HG02981 (cell line): ENCODE results near the gene OTULINL.
A peak's percentile ranks its signal among the peaks of the same experiment; 100 is the strongest.
"Not testable (repeated sequence)": the region's sequence is repeated elsewhere in the genome, so short reads cannot be mapped to it uniquely, and the experiment has no call there.

Experiments
- ATAC-seq: cut with Tn5 transposase; IDR thresholded peaks from one replicate; pipeline ENCODE4 v1.9.1; 2021; ENCODE audit warnings: mild to moderate bottlenecking, moderate library complexity; ENCODE audit not compliant: unreplicated experiment

Gene OTULINL

GRCh38 chr5:14581106-14581890, at the start of gene OTULINL:
Gene OTULINL (plus strand): TSS chr5:14581792. CDS start chr5:14581895, 103 bp downstream.
- peak; percentile 97 for ATAC-seq

GRCh38 chr5:14532180-14532579, 49.4 kb upstream of the OTULINL start:
- no peak for ATAC-seq

- no peak for ATAC-seq
Observed at GRCh38 chr5:14534773-14535172, 46.8 kb upstream of the OTULINL start.

DNA sequence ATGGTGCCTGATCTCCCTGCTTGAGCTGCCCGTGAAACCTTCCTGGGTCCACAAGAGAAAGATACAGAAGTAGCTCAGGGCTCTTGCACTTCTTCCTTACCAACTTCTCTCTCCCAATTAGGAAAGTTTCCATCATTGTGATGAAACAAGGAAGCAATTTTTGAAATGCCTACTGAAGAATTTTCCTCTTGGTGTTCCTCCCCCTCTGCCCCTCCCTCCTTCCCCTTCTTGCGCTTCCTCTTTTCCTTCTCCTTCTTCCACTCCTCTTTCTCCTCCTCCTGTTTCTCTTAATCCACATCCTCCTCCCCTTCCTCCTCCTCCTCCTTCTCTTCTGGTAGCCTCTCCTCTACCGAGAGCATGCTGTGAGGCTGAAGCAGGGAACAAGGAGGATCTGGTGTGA, 36.3 kb upstream of the OTULINL start:
- no peak for ATAC-seq

DNA sequence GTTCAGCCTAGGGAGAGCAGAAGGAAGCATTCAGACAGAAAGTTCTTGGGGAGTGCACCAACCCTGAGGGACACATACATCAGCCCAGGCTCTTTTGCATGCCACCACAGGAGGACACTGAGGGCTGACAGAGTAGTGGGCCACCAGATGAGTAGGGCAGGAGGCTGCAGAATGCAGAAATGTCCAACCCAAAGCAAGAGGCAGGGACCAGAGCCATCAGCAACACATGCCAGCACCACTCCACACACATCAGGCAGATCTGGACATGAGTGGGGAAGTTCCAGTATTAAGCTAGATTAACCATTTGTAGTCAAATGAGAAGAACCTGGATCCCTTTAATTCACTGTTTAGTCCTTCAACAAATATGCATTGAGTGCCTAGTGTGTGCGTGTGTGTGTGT, 35.7 kb upstream of the OTULINL start:
- no peak for ATAC-seq

DNA sequence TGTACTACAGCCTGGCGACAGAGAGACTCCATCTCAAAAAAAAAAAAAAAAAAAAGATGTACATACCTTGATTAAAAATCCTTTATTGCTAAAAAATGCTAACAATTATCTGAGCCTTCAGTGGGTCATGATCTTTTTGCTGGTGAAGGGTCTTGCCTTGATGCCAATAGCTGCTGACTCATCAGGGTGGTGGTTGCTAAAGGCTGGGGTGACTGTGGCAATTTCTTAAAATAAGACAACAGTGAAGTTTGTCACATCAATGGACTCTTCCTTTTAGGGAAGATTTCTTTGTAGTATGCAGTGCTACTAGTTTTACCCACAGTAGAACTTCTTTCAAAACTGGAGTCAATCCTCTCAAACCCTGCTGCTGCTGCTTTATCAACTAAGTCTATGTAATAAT, 33.9 kb upstream of the OTULINL start:
- ATAC-seq, result no peak

- no peak for ATAC-seq
Observed at GRCh38 chr5:14551211-14551610, 30.4 kb upstream of the OTULINL start.

GRCh38 chr5:14552017-14552416, 29.6 kb upstream of the OTULINL start:
- ATAC-seq, result no peak

- ATAC-seq, result not testable (repeated sequence)
Observed at GRCh38 chr5:14554288-14554687, 27.3 kb upstream of the OTULINL start.

- no peak for ATAC-seq
Observed at GRCh38 chr5:14556015-14556414, 25.6 kb upstream of the OTULINL start.

- ATAC-seq, result no peak
Observed at GRCh38 chr5:14557203-14557770, 24.3 kb upstream of the OTULINL start.

DNA sequence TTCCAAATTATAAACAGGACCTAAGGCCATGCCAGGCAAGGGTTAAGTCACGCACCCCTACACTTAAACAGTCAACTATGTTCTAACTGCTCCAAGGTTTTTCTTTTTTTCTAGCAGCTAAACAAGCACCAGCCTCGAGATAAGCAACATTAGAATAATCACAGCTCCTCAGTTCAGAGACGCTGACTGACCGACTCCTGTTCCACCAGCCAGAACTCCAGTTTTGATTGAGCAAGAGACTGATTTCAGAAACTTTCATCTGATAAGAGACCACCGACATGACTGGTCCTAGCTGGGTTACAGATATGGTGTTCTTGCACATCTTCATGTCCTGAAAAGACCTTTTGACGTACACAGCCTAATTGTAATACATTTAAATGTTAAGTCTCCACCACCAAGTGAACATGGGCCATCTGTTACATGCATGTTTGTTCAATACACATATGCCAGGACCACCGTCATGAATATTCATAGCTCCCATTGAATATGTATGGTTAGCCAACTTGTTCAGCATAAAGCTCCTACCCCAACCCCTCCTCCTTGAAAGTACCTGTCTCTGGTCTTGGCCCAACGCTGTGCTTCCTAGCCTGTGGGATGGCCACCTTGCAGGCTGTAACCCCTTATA, 23.7 kb upstream of the OTULINL start:
- no peak for ATAC-seq

- ATAC-seq, result no peak
Observed at GRCh38 chr5:14560091-14560595, 21.4 kb upstream of the OTULINL start.

DNA sequence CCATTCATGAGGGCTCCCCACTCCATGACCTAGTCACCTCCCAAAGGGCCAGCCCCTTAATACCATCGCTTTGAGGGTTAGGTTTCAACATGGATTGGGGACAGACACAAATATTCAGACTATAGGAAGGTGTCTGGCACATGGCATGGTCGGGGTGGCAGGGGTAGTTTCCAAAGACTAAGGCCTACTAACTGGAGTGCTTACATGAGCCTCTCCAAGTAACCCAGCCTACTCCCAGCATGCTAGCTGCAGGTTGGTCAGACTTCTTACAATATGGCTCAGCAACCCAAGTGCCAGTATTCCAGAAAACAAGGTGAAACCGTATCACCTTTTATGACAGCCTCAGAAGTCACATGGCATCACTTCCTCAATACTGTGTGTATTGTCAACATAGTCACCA, 19.9 kb upstream of the OTULINL start:
- ATAC-seq, result no peak

- no peak for ATAC-seq
Observed at GRCh38 chr5:14568333-14568732, 13.3 kb upstream of the OTULINL start.

GRCh38 chr5:14569948-14570691, 11.5 kb upstream of the OTULINL start:
- ATAC-seq, result no peak

GRCh38 chr5:14571901-14572300, 9.7 kb upstream of the OTULINL start:
- no peak for ATAC-seq

GRCh38 chr5:14572385-14572784, 9.2 kb upstream of the OTULINL start:
- no peak for ATAC-seq

- ATAC-seq, result no peak
Observed at GRCh38 chr5:14572836-14573235, 8.8 kb upstream of the OTULINL start.

- no peak for ATAC-seq
Observed at GRCh38 chr5:14574096-14574495, 7.5 kb upstream of the OTULINL start.

GRCh38 chr5:14574891-14575508, 6.6 kb upstream of the OTULINL start:
- ATAC-seq, result no peak
